AG04450 (cell line): ENCODE results near the gene PRG3. TPM values are rescaled to one million over a fixed set of nuclear protein-coding genes. Genes with fewer than 3 reads are reported as not detected.

Experiments used
- CTCF ChIA-PET: fragments of 300-600, 350-600 bp; formaldehyde crosslinking; extraction: SDS; loops from one replicate; lab custom pipeline; 2022; ENCODE audit warnings: antibody characterized with exemption, inconsistent platforms; lab: Charles Lee
- POLR2A ChIA-PET: fragments of 350-600 bp; formaldehyde crosslinking; extraction: SDS; loops from one replicate; lab custom pipeline; 2021; ENCODE audit warnings: antibody characterized with exemption, inconsistent platforms; lab: Yijun Ruan, JAX
- DNase-seq: peaks from one replicate; pipeline ENCODE4 v3.0.0-alpha.2; 2011; ENCODE audit warnings: low read depth, low spot score
- H3K27ac ChIP-seq: one replicate; pipeline ENCODE4 v1.5.1; 2012; ENCODE audit warnings: low read depth, low read length, control low read depth
- H3K27me3 ChIP-seq: one replicate; pipeline ENCODE4 v1.6.0; 2012; ENCODE audit warnings: low read length; ENCODE audit not compliant: control insufficient read depth, insufficient read depth
- H3K4me3 ChIP-seq: 2 replicates; pipeline ENCODE4 v1.5.1; 2011; ENCODE audit warnings: mild to moderate bottlenecking, low read depth, low read length, control low read depth
- H3K9me3 ChIP-seq: 2 replicates; pipeline ENCODE4 v1.5.1; 2012; ENCODE audit warnings: low read length; ENCODE audit not compliant: control insufficient read depth, insufficient read depth
- polyA plus RNA-seq: library from polyadenylated mRNA; depleted of rRNA; stranded (reverse); fragments of >200 nt; gene quantifications from 2 replicates; pipeline ENCODE4 v1.2.3, GENCODE V29; 2011
- TF ChIP-seq, protein P1 (sequence below): IDR thresholded peaks from 2 replicates; pipeline ENCODE4 v1.5.1; 2011; ENCODE audit warnings: low read depth, low read length, control low read depth, inconsistent platforms

The PRG3 gene
- polyA plus RNA-seq, 1 experiment: not detected

DNA sequence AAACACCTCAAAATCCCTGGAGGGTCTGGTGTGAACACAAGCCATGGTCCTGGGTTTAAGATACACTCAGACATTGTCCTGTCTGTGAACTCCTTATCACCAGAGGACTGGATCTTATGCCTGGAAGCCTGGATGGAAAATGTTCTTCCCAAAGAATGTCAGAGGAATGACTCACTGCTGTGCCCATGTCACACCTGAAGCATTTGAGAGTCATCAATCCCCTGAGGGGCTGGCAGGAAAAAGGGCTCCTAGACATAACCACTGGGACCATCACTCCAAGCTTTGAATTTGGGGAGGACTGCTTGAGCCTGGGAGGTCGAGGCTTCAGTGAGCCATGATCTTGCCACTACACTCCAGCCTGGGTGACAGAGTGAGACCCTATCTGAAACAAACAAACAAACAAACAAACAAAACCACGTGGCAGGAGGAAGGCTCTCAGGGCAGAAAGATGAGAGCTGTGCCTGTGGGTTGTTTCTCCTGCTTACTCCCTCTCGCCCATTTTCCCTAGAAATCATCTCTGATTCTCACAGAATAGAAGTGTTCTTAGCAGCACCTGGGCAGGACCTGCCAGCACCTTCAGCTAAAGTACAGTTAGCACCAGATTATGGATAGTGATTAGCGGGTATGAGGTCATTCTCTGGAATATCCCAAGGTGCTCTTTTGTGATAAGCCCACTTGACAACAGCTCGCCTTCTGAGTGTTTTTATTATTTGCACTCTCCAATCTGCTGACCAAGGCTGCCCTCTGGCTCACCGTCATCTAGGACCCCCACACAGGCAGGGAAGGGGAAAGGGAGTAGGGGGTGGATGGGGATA, 21.4 kb upstream of the PRG3 start:
- no peak for DNase-seq
- TF ChIP-seq, protein P1, sequence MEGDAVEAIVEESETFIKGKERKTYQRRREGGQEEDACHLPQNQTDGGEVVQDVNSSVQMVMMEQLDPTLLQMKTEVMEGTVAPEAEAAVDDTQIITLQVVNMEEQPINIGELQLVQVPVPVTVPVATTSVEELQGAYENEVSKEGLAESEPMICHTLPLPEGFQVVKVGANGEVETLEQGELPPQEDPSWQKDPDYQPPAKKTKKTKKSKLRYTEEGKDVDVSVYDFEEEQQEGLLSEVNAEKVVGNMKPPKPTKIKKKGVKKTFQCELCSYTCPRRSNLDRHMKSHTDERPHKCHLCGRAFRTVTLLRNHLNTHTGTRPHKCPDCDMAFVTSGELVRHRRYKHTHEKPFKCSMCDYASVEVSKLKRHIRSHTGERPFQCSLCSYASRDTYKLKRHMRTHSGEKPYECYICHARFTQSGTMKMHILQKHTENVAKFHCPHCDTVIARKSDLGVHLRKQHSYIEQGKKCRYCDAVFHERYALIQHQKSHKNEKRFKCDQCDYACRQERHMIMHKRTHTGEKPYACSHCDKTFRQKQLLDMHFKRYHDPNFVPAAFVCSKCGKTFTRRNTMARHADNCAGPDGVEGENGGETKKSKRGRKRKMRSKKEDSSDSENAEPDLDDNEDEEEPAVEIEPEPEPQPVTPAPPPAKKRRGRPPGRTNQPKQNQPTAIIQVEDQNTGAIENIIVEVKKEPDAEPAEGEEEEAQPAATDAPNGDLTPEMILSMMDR: no peak
- no peak overlapping the region for H3K27ac ChIP-seq
- no peak overlapping the region for H3K4me3 ChIP-seq
- H3K9me3 ChIP-seq: no peaks in the 10 kb centered on the region
- H3K27me3 ChIP-seq: peaks cover 3% of the 10 kb centered on the region
- POLR2A ChIA-PET: no interaction called here
- CTCF ChIA-PET: interaction anchor here (1.3 kb wide), 1 partner anchor 56 kb away, joined by 6 read pairs; no protein-coding TSS in a partner anchor

DNA sequence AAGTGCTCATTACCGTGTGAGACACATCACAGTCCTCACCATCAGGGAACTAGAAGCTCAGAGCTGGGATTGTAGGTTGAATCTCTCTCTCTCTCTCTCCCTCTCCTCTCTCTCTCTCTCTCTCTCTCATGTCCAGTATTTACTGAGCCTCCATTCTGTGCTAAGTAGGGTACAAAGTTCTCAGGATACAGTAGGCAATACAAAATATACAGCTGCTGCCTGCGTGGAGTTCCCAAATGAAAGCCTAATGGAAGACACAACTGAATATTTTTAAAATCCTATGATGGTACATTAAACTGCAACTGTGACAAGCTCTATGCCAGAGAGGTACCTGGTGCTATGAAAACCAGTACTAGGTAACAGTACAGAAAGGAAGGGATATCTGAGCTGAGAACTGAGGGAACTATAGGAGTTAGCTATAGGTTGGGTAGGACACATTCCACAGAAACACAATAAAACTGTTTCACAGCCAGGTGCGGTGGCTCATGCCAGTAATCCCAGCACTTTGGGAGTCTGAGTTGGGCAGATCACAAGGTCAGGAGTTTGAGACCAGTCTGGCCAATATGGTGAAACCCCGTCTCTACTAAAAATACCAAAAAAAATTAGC, 19.1 kb upstream of the PRG3 start:
- TF ChIP-seq, protein P1: no peak
- POLR2A ChIA-PET: interaction anchor here (0.6 kb wide), 2 partner anchors 10 to 14 kb away, joined by 6 to 8 read pairs; no protein-coding TSS in a partner anchor
- Histone ChIP-seq H3K27ac (no peak overlapping the region), H3K4me3 (no peak overlapping the region), H3K27me3 (peaks cover 14% of the 10 kb centered on the region), H3K9me3 (no peaks in the 10 kb centered on the region)
- CTCF ChIA-PET: interaction anchor here (0.6 to 1.2 kb wide), 3 partner anchors 57 to 59 kb away, joined by 3 to 8 read pairs (median 3); no protein-coding TSS in a partner anchor
- DNase-seq: no peak

DNA sequence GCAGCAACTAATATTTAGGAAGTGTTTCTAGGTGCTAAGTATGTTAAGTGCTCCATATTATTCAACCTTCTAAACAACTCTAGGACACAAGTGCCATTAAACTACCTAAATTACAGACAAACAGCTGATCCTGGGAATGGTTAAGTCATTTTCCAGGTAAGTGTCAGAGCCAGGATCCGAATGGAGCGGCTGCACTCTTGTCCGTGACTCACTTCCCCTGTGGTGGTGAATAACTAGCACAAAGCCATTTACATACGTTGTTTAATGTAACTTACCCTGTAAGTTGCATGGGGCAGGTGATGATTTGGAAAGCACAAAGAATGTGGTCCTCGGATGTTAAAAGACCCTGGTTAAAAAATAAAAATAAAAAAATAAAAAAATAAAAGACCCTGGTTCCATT, 18.3 kb upstream of the PRG3 start:
- H3K27ac ChIP-seq: no peak overlapping the region
- ChIA-PET CTCF (no interaction called here), POLR2A (no interaction called here)
- TF ChIP-seq, protein P1: no peak
- H3K9me3 ChIP-seq: no peaks in the 10 kb centered on the region
- no peak overlapping the region for H3K4me3 ChIP-seq
- no peak for DNase-seq
- peaks cover 14% of the 10 kb centered on the region for H3K27me3 ChIP-seq

DNA sequence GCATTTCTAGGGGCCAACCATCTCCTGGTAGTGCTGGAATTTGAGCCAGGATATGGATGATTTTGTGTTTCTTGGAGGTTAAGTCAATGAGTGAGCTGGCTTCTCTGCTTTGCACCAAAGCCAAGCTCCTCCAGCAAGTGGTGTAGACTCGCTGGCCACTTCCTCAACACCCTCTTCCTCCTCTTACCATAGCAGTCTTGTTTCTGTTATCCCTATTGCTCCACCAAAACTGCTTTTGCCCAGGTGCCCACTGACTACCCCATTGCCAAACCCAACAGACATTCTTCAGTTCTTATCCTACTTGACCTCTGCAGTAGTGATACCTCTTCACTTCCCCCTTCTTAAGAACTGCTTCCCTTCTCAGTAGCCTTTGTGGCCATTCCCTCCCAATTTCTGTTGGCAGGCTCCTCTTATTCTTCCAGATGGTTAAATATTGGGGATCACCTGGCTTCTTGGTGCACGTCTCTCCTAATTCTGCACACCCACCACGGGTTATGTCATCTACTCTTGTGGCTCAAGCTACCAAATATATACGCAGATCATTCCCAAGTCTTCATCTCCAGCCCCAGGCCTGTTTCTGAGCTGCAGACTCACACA, 16.5 kb upstream of the PRG3 start:
- no peak for DNase-seq
- Histone ChIP-seq H3K27me3 (peaks cover 22% of the 10 kb centered on the region), H3K9me3 (no peaks in the 10 kb centered on the region), H3K27ac (no peak overlapping the region), H3K4me3 (no peak overlapping the region)
- ChIA-PET POLR2A (no interaction called here), CTCF (interaction anchor here (0.5 kb wide), 1 partner anchor 14 kb away, joined by 4 read pairs; no protein-coding TSS in a partner anchor)
- TF ChIP-seq, protein P1: no peak
